Measurements from ENCODE around the gene PDS5B. TPM values are rescaled to one million over a fixed set of nuclear protein-coding genes. Genes with fewer than 3 reads are reported as not detected.

The PDS5B gene
- total RNA-seq, 4 donors from 2014 or later, result 26.6 to 61.1 (median 28.9) TPM

- Histone ChIP-seq H3K36me3 (peaks cover 0 to 12% (median 0%) of the 10 kb centered on the region in 3 donors), H3K27ac (no peak overlapping the region), H3K27me3 (no peaks in the 10 kb centered on the region), H3K9me3 (no peaks in the 10 kb centered on the region), H3K4me3 (no peak overlapping the region), H3K4me1 (no peaks in the 10 kb centered on the region)
- no peak for DNase-seq
- TF ChIP-seq POLR2A (IDR thresholded peaks at IDR 0.05) (no peak), CTCF (IDR thresholded peaks at IDR 0.05) (no peak)
Measured at GRCh38 chr13:32682130-32682529, 95.9 kb downstream of the PDS5B start.

GRCh38 chr13:32682740-32683139 lies 96.5 kb downstream of the PDS5B start:
- no peak for TF ChIP-seq CTCF (IDR thresholded peaks at IDR 0.05)
- TF ChIP-seq POLR2A (IDR thresholded peaks at IDR 0.05), result no peak
- H3K9me3 ChIP-seq, result no peaks in the 10 kb centered on the region
- H3K27ac ChIP-seq, result no peak overlapping the region
- no peak for DNase-seq
- H3K36me3 ChIP-seq, result peaks cover 0 to 12% (median 0%) of the 10 kb centered on the region in 3 donors
- no peaks in the 10 kb centered on the region for H3K27me3 ChIP-seq
- no peaks in the 10 kb centered on the region for H3K4me1 ChIP-seq
- H3K4me3 ChIP-seq, result no peak overlapping the region

GRCh38 chr13:32687275-32687674 lies 101.0 kb downstream of the PDS5B start:
- no peaks in the 10 kb centered on the region for H3K9me3 ChIP-seq
- H3K27ac ChIP-seq, result no peak overlapping the region
- no peak overlapping the region for H3K4me3 ChIP-seq
- TF ChIP-seq CTCF (IDR thresholded peaks at IDR 0.05), result no peak
- TF ChIP-seq POLR2A (IDR thresholded peaks at IDR 0.05), result no peak
- no peaks in the 10 kb centered on the region for H3K27me3 ChIP-seq
- no peak for DNase-seq
- no peaks in the 10 kb centered on the region for H3K4me1 ChIP-seq
- H3K36me3 ChIP-seq, result no peaks in the 10 kb centered on the region

GRCh38 chr13:32695602-32696250 lies 109.5 kb downstream of the PDS5B start:
- no peaks in the 10 kb centered on the region for H3K9me3 ChIP-seq
- H3K27ac ChIP-seq, result no peak overlapping the region
- no peak for DNase-seq
- H3K4me3 ChIP-seq, result no peak overlapping the region
- H3K4me1 ChIP-seq, result no peaks in the 10 kb centered on the region
- no peaks in the 10 kb centered on the region for H3K27me3 ChIP-seq
- H3K36me3 ChIP-seq, result no peaks in the 10 kb centered on the region
- TF ChIP-seq CTCF (IDR thresholded peaks at IDR 0.05) (no peak), POLR2A (IDR thresholded peaks at IDR 0.05) (no peak)

- H3K27me3 ChIP-seq, result no peaks in the 10 kb centered on the region
- H3K36me3 ChIP-seq, result peaks cover 0 to 39% (median 0%) of the 10 kb centered on the region in 3 donors
Measured at GRCh38 chr13:32707471-32707870, 121.2 kb downstream of the PDS5B start.

More at GRCh38 chr13:32707471-32707870, 121.2 kb downstream of the PDS5B start:
- H3K4me1 ChIP-seq, result no peaks in the 10 kb centered on the region
- no peaks in the 10 kb centered on the region for H3K9me3 ChIP-seq
- H3K27ac ChIP-seq, result no peak overlapping the region
- no peak for DNase-seq
- no peak for TF ChIP-seq CTCF (IDR thresholded peaks at IDR 0.05)
- TF ChIP-seq POLR2A (IDR thresholded peaks at IDR 0.05), result no peak
- H3K4me3 ChIP-seq, result no peak overlapping the region

All from Peyer's patch (tissue), 4 donors.